Measurements from ENCODE around the gene IFNL2.
"Not testable (repeated sequence)": the region's sequence is repeated elsewhere in the genome, so short reads cannot be mapped to it uniquely, and the experiment has no call there.

IFNL2 gene

DNA sequence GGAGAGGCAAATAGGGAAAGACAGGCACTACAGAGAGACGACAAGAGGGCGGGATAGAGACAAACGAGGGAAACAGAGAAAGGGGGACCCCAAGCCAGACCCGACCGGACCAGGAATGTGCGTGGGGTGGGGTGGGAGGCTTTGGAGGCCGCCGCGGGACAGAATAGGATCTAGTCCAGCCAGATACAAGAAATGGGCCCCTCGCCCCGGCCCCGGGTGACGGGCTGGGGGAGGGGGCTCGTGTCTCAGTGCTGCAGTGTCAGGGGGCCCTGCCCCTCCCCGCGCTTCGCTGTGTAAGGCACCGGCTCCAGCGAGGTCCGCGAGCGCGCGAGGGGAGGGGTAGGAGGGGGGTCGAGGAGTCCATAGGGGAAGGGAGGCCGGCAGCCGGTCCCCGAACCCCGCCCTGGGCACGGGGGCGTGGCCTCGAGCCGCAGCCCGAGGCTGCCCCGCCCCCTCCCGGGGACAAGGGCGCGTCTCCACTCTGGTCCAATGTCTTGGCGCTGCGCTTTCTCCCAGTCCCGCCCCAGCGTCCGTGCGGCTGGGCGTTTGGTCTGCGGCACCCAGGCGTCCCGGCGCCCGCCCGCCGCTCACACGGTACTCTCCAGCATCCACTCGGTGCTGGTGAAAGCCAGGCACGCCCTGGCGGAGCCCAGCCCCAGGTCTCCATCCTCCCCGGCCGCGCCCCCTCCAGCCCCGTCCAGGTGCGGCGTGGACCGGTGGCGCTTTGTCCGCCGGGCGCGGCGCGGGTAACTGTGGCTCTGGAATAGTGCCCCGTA lies 39.0 kb downstream of the IFNL2 start:
- H3K27me3 ChIP-seq, result no peaks in the 10 kb centered on the region
- TF ChIP-seq, protein P1, sequence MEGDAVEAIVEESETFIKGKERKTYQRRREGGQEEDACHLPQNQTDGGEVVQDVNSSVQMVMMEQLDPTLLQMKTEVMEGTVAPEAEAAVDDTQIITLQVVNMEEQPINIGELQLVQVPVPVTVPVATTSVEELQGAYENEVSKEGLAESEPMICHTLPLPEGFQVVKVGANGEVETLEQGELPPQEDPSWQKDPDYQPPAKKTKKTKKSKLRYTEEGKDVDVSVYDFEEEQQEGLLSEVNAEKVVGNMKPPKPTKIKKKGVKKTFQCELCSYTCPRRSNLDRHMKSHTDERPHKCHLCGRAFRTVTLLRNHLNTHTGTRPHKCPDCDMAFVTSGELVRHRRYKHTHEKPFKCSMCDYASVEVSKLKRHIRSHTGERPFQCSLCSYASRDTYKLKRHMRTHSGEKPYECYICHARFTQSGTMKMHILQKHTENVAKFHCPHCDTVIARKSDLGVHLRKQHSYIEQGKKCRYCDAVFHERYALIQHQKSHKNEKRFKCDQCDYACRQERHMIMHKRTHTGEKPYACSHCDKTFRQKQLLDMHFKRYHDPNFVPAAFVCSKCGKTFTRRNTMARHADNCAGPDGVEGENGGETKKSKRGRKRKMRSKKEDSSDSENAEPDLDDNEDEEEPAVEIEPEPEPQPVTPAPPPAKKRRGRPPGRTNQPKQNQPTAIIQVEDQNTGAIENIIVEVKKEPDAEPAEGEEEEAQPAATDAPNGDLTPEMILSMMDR (IDR thresholded peaks at IDR 0.05; ENCODE audit: low read depth, low read length), result no peak
- H3K4me1 ChIP-seq, result no peaks in the 10 kb centered on the region
- no peak overlapping the region for H3K4me3 ChIP-seq (ENCODE audit: low read depth, low read length)
- H3K36me3 ChIP-seq, result no peaks in the 10 kb centered on the region
- no peaks in the 10 kb centered on the region for H3K9me3 ChIP-seq
- no peak for DNase-seq

DNA sequence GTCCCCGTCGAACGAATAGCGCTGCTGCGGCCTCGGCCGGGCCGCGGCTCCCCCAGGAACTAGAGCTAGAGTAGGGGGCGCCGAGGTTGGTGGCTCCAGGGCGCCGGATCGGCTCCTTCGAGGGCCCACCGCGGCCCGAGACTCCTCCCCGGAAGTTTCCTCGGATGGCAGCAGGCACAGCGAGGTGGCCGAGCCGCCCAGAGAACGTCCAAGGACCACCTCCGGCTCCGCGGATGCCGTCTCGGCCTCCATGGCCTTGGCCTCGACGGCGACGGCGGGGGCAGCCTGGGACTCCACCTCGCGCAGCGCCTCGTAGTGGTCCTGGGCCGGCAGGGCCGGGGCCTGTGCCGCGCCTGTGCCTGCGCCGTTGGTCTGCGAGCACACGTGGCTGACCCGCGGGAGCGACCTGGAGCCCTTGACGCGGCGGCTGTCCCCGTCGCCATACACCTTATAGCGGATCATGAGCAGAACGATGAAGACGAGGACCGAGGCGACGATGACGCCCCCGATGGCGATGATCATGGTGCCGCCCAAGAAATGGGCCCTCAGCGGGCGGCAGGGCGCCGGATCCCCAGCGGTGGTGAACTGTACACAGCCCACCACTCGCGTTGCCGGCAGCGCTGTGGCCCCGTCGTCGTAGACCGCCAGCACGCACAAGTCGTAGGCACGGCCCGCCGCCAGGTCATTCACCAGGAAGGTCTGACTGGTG lies 39.8 kb downstream of the IFNL2 start:
- no peak for DNase-seq
- H3K4me3 ChIP-seq (ENCODE audit: low read depth, low read length), result no peak overlapping the region
- H3K4me1 ChIP-seq, result no peaks in the 10 kb centered on the region
- H3K27me3 ChIP-seq, result no peaks in the 10 kb centered on the region
- H3K36me3 ChIP-seq, result no peaks in the 10 kb centered on the region
- H3K9me3 ChIP-seq, result no peaks in the 10 kb centered on the region
- TF ChIP-seq, protein P1 (IDR thresholded peaks at IDR 0.05; ENCODE audit: low read depth, low read length), result no peak

DNA sequence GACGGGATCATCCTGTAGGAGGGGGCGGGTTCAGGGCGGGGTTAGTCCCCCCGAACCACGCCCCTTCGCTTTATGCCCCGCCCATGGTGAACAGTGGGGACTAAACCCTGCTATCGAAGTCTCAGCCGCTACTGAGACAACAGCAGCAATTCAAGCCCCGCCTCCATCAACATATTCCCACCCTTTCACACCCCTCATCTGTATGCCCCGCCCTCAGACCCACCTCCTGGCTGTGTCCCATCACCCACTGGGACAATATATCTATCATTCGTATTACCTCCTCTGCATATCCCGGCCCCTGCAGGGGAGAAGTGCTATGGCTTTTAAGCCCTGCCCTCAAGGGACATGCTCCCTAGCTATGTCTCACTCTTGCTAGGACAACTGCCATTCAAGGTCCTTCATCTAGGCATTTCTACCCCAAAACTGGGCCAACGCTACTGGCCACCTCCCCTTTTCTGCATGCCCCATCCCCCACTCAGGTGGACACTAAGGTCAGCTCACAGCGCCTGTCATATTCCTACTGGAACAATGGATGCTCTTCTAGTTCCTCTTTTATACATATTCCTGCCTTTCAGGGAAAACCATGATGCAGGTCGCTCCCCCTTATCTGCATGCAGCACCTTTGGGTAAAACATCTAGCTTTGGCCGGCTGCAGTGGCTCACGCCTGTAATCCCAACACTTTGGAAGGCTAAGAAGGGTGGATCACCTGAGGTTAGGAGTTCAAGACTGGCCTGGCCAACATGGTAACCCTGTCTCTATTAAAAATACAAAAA lies 40.5 kb downstream of the IFNL2 start:
- Histone ChIP-seq H3K4me1 (no peaks in the 10 kb centered on the region), H3K27me3 (no peaks in the 10 kb centered on the region), H3K36me3 (no peaks in the 10 kb centered on the region), H3K9me3 (no peaks in the 10 kb centered on the region), H3K4me3 (ENCODE audit: low read depth, low read length) (no peak overlapping the region)
- TF ChIP-seq, protein P1 (IDR thresholded peaks at IDR 0.05; ENCODE audit: low read depth, low read length), result no peak
- DNase-seq, result no peak

DNA sequence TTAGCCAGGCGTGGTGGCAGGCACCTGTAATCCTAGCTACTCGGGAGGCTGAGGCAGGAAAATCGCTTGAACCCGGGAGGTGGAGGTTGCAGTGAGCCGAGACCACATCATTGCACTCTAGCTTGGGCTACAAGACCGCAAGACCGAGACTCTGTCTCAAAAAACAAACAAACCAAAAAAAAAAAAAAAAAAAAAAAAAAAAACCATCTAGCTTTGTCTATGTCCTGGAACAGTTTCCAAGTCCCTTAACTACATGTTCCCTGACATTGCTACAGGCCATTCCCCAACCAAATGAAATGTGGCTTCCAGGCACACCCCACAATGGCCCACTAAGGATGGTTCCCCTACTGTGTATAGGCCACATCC lies 41.1 kb downstream of the IFNL2 start:
- not testable (repeated sequence) for H3K27me3 ChIP-seq; H3K9me3 ChIP-seq; H3K4me1 ChIP-seq; DNase-seq; H3K36me3 ChIP-seq; H3K4me3 ChIP-seq (ENCODE audit: low read depth, low read length)

- Histone ChIP-seq H3K27me3 (no peaks in the 10 kb centered on the region), H3K36me3 (no peaks in the 10 kb centered on the region), H3K9me3 (no peaks in the 10 kb centered on the region), H3K4me1 (no peaks in the 10 kb centered on the region), H3K4me3 (ENCODE audit: low read depth, low read length) (no peak overlapping the region)
- DNase-seq, result no peak
- TF ChIP-seq, protein P1 (IDR thresholded peaks at IDR 0.05; ENCODE audit: low read depth, low read length), result no peak
Observed at GRCh38 chr19:39310558-39311311, 42.5 kb downstream of the IFNL2 start.

All from BE2C (cell line).